ENCODE data around the gene LXN.

LXN gene

DNA sequence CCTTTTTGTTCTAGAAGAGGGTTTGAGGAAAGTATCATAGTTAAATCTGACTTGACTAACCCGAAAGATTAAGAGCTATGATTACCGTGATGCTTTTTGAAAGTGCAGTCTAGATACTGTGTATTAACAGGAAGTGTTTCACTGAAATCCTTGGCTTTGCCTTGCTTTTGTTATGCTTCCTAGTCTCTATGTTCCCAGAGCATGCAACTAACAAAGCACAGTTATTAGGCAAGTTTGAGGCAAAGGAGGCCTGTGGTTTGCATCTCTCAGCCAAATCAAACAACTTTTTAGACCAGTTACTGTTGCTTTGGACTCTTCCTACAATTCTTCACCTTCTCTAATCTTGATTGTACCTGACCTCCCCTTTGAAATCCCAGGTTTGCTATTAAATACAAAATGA, 3.9 kb downstream of the LXN start:
- no peak for DNase-seq (ENCODE audit: low spot score)

DNA sequence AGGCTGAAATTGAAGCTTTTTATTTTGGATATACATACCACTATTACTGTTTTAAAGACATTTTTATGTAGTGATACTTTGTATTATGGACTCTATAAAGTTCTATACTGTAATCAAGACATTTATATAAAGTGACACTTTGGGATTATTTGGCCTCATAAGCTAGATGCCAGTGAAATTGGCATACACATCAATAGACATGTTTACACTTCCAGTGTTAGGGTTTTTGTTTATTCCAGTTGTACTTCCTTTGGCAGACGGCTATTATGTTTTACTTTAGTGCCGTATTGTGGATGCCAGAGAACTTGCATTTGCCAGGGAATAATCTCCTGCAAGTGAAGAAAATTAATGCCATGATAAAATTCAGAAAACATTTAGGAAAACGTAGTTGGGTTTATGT, 6.0 kb downstream of the LXN start:
- no peak for DNase-seq (ENCODE audit: low spot score)

GRCh38 chr3:158663832-158664231, 8.6 kb downstream of the LXN start:
- no peak for DNase-seq (ENCODE audit: low spot score)

DNA sequence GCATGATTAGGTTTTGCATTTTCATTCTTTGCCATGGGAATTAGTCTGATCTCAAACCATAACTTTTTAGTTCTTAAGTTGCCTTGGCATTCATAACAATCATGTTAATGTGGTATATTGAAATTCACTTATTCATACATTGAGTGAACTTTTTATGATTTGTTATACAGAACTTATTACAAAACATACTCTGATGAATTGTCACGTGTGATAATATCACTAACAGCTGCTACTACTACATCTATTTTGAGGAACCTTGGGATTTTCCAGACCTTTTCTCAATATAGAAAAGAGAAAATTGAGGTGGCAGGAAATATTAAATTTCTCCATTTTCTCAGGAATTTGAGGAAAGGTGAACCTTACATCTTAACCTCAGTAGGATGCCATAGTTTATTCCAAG, 9.2 kb downstream of the LXN start:
- DNase-seq (ENCODE audit: low spot score) = no peak

- no peak for DNase-seq (ENCODE audit: low spot score)
These were observed 11.7 kb downstream of the LXN start for GRCh38 chr3:158660711-158661110.

GRCh38 chr3:158659454-158660237, 12.8 kb downstream of the LXN start:
- peak; percentile 50 for DNase-seq (ENCODE audit: low spot score)

DNA sequence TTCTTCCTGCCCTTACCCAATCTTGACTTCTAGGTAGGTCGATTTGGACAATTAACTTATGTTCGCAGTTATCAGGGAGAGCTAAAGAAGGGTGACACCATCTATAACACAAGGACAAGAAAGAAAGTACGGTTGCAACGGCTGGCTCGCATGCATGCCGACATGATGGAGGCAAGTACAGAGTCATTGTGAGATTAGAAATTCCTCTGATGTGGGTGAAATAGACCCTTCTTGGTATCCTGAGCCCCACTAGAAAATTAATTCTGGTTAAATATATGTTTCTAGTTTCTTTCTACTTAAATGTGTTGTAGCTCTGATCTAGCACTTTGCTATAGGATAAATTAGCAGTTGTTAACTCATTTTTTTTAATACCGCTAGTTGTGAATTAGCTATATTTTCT, 13.6 kb downstream of the LXN start:
- DNase-seq (ENCODE audit: low spot score) = no peak

- no peak for DNase-seq (ENCODE audit: low spot score)
These were observed 20.0 kb downstream of the LXN start for GRCh38 chr3:158652463-158652862.

GRCh38 chr3:158651192-158651591, 21.3 kb downstream of the LXN start:
- DNase-seq (ENCODE audit: low spot score) = no peak

DNA sequence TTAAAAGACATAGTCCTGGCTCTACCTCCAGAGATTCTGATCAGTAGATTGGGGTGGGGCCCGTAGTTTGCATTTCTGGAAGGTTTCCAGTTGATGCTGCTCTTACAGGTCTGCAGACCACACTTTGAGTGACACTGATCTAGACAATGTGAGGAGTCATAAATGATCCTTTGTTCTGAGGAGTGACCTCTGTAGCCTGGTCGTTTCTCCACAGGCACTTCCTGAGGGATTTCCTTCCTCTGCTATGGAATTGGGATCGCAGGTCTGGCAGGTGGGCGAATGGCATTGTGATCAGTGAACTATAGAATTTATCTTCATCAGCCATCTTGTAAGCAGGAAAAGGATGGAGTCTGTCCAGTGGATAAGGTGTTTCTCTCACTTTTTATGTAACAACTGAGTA, 22.7 kb downstream of the LXN start:
- DNase-seq (ENCODE audit: low spot score) = no peak

DNA sequence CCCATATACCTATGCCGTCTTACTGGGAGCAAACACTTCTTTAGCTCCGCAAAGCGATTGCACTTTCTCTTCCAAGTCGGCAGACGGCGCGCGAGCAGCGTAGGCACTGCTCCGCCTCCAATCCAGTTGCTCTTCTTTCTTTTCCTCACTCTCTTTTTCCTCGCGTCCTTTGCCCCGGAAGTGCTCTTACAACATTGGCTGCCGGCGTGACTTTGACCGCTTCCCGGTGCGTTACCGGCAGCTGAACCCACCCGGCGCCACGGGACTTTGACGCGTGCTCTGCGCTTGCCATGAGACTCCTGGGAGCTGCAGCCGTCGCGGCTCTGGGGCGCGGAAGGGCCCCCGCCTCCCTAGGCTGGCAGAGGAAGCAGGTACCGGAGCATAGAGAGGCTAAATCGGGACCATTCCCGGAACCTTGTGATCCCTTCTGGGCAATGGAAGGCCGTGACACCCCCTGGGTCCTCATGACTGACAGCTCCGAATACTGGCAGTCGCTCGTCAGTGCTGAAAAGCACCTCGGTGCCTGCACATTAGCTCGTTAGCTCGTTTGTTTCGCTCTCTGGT, 28.0 kb downstream of the LXN start, which contains the start of gene GFM1:
Gene GFM1 (plus strand): TSS at position 183 of the 564 bp plus-strand sequence. CDS start 108 bp downstream, at position 291.
- peak; percentile 91 for DNase-seq (ENCODE audit: low spot score)

GRCh38 chr3:158642474-158643210, 29.8 kb downstream of the LXN start:
- no peak for DNase-seq (ENCODE audit: low spot score)

- DNase-seq (ENCODE audit: low spot score) = no peak
These were observed 30.4 kb downstream of the LXN start for GRCh38 chr3:158642005-158642404.

DNA sequence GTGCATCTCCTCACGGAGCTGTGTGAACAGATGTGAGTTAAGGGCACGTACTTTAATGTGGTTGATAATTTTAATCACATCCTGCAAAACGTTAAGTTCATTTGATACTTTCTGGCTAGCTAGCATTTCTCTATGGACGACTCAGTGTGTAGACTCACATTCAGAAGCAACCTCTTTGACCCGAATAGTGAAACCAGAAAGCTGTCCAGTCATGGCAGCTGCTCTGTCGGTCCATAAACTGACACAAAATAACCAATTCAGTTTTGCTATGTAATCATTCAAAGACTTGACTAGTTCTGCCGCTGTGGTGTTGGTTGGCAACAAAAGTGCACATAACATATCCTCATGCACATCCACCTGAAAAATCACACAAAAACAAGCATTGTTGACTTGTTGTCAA, 31.8 kb downstream of the LXN start:
- no peak for DNase-seq (ENCODE audit: low spot score)

DNA sequence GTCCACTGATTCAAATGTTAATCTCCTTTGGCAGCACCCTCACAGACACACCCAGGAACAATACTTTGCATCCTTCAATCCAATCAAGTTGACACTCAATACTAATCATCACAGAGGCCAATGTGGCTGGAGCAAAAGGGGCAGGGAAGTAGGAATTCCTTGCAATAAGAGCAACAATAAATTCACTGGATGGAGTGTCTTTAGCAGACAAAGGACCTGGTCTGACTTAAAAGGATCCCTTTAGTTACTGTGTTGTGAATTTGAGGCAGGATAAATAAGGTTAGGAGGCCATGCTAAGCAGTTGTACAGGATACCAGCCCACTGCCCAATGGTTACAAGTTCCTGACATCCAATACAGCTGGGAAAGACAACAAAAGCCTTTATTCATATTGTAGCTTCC, 40.5 kb downstream of the LXN start:
- DNase-seq (ENCODE audit: low spot score) = no peak

- no peak for DNase-seq (ENCODE audit: low spot score)
These were observed 46.6 kb downstream of the LXN start for GRCh38 chr3:158625881-158626280.

- DNase-seq (ENCODE audit: low spot score) = no peak
These were observed 54.2 kb downstream of the LXN start for GRCh38 chr3:158617982-158618875.
